PFSK-1 (cell line): ENCODE data around the gene HES2.

Experiments
- FOXP2 ChIP-seq: optimal IDR thresholded peaks from 2 replicates; pipeline ENCODE3; 2011; ENCODE audit warnings: borderline replicate concordance, control low read depth, inconsistent platforms; ENCODE audit not compliant: insufficient read depth; ENCODE audit errors: extremely low read length, extremely low read depth
- POLR2AphosphoS5 ChIP-seq: IDR thresholded peaks from 2 replicates; pipeline ENCODE4 v1.6.1; 2012; ENCODE audit warnings: low read depth, mild to moderate bottlenecking, control low read depth, low read length, moderate library complexity
- SIN3A ChIP-seq: IDR thresholded peaks from 2 replicates; pipeline ENCODE4 v1.6.1; 2012; ENCODE audit warnings: mild to moderate bottlenecking, low read length, moderate library complexity, borderline replicate concordance; ENCODE audit not compliant: insufficient read depth
- TAF1 ChIP-seq: IDR thresholded peaks from 2 replicates; pipeline ENCODE4 v1.6.1; 2012; ENCODE audit warnings: low read length, control low read depth, borderline replicate concordance; ENCODE audit not compliant: insufficient read depth
- TF ChIP-seq, protein P1 (sequence below), 2 experiments: IDR thresholded peaks; 2 replicates each; pipeline versions ENCODE4 v1.6.1 to v1.8.0; 2011 to 2012; ENCODE audit warnings: low read depth in 2 of 2, low read length in 2 of 2, control low read depth in 1 of 2, inconsistent platforms in 1 of 2, mild to moderate bottlenecking in 1 of 2, moderate library complexity in 1 of 2; ENCODE audit not compliant: insufficient read depth in 1 of 2

Gene HES2

DNA sequence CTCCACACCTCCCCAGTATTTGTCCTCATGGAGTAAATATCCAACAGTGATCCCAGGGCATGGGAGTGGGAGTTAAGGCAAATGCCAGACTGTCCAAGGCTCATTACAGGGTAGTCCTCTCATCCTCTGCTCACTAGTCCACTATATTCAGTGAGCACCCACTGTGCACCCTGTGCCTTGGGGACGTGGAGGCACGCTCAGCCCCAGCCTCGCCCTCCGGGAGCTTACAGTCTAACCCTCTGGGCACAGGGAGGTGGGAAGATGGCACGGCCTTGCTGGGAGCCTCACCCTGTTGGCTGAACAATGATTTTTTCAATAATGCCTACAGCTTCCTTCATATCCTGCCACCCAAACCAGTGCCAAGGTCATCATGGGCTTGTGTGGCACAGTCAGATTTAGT, 2.8 kb downstream of the HES2 start:
- TF ChIP-seq FOXP2, result no peak
- no peak for TF ChIP-seq POLR2AphosphoS5
- TF ChIP-seq, protein P1, sequence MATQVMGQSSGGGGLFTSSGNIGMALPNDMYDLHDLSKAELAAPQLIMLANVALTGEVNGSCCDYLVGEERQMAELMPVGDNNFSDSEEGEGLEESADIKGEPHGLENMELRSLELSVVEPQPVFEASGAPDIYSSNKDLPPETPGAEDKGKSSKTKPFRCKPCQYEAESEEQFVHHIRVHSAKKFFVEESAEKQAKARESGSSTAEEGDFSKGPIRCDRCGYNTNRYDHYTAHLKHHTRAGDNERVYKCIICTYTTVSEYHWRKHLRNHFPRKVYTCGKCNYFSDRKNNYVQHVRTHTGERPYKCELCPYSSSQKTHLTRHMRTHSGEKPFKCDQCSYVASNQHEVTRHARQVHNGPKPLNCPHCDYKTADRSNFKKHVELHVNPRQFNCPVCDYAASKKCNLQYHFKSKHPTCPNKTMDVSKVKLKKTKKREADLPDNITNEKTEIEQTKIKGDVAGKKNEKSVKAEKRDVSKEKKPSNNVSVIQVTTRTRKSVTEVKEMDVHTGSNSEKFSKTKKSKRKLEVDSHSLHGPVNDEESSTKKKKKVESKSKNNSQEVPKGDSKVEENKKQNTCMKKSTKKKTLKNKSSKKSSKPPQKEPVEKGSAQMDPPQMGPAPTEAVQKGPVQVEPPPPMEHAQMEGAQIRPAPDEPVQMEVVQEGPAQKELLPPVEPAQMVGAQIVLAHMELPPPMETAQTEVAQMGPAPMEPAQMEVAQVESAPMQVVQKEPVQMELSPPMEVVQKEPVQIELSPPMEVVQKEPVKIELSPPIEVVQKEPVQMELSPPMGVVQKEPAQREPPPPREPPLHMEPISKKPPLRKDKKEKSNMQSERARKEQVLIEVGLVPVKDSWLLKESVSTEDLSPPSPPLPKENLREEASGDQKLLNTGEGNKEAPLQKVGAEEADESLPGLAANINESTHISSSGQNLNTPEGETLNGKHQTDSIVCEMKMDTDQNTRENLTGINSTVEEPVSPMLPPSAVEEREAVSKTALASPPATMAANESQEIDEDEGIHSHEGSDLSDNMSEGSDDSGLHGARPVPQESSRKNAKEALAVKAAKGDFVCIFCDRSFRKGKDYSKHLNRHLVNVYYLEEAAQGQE (IDR thresholded peaks at IDR 0.05; ENCODE audit: insufficient read depth in 1 of 2, low read depth in 2 of 2, low read length in 2 of 2), result no peak
- no peak for TF ChIP-seq SIN3A
- no peak for TF ChIP-seq TAF1

DNA sequence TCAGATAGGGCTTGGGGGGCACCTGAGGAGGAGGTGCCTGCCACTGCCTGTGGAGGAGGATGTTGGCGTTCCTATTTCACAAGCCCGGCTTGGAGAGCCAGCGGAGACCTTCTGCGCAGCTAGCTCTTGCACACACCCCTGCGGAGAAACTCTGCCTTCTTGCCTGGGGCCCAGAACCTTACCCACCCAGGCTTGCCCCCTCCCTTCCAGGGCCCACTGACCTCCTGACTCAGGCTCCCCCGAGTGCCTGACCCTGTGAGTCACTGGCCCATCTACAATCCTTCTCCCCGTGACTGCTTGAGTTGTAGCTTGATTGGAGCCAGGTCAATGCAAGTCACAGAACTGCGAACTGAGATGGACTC, 3.4 kb downstream of the HES2 start:
- TF ChIP-seq, protein P1 (IDR thresholded peaks at IDR 0.05; ENCODE audit: insufficient read depth in 1 of 2, low read depth in 2 of 2, low read length in 2 of 2), result no peak
- TF ChIP-seq FOXP2, result no peak
- no peak for TF ChIP-seq SIN3A
- no peak for TF ChIP-seq TAF1
- TF ChIP-seq POLR2AphosphoS5, result no peak

DNA sequence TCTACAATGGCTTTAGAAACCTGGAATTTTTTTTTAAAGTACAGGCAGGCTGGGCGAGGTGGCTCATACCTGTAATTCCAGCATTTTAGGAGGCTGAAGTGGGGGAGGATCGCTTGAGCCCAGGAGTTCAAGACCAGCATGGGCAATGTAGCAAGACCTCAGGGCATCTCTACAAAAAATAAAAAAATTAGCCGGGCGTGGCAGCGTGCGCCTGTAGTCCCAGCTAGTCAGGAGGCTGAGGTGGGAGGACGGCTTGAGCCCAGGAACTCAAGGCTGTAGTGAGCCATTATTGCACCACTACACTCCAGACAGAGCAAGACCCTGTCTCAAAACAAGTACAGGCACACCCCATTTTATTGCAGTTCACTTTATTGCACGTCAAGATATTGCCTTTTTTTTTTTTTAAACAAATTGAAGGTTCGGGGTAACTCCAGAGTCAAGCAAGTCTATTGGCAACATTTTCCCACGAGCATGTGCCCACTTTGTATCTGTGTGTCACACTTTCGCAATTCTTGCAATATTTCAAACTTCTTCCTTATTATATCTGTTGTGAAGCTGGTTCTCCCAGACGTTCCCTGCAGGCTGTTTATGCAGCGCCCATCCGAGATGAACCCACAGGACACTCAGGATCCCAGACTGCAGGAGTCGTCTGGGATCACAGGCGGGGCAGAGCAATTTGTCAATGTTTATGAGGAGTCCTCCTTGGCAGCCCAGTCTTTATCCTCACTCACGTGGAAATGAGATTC, 4.7 kb downstream of the HES2 start:
- TF ChIP-seq, protein P1 (IDR thresholded peaks at IDR 0.05; ENCODE audit: insufficient read depth in 1 of 2, low read depth in 2 of 2, low read length in 2 of 2), result no peak
- no peak for TF ChIP-seq FOXP2

DNA sequence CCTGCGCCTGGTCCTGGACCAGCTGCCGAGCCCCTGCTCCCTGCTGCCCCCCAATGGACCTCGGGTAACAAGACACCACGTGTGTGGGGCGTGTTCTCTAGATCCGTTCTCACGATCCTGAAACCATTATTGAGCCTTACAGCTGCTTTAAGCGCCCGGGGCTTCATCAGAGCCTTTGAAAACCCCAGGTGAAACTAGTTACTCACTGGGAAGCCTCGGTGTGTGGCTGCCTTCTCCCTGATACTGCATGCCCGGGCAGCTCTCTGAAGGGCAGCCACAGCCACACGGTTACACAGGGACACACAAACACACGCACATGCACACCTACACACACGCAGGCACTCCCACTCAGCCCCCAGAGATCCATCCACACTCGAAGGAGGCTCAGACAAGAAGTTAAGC, 5.3 kb downstream of the HES2 start:
- TF ChIP-seq POLR2AphosphoS5 (no peak), FOXP2 (no peak), SIN3A (no peak), TAF1 (no peak)
- TF ChIP-seq, protein P1 (IDR thresholded peaks at IDR 0.05; ENCODE audit: insufficient read depth in 1 of 2, low read depth in 2 of 2, low read length in 2 of 2), result no peak

DNA sequence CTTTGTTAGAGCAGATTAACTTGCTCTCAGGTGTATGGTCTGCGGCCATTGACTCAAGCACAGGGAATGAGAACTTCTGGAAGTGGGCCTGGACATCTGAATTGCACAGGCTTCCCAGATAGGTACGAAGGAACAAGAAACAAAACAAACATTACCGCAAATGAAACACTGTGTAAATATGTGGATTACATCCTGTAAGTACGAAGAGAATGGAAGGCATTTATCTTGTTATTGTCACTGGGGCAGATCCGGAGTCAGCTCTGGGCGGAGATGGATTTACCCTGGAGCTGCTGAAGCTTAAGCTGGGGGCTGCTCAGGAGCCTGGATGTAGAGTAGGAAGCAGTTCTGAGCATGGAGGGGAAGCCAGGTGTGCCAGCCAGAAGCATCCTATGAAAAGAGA, 6.8 kb downstream of the HES2 start:
- no peak for TF ChIP-seq SIN3A
- TF ChIP-seq POLR2AphosphoS5, result no peak
- no peak for TF ChIP-seq FOXP2
- TF ChIP-seq TAF1, result no peak
- TF ChIP-seq, protein P1 (IDR thresholded peaks at IDR 0.05; ENCODE audit: insufficient read depth in 1 of 2, low read depth in 2 of 2, low read length in 2 of 2), result no peak
